ACHN (cell line): ENCODE measurements around the gene DOCK1.

Experiments
- DNase-seq: peaks from one replicate; pipeline ENCODE4 v3.0.0-alpha.2; 2015
- in situ Hi-C: cut with HindIII; loops from 2 replicates; pipeline ENCODE4 v1.10.0; 2017; ENCODE audit warnings: low sequenced_read_pairs, low pct_ligation_motif_present, low pct_unique_long_range_greater_than_20kb

DOCK1 gene

GRCh38 chr10:127016331-127016730 lies 111.1 kb downstream of the DOCK1 start:
- DNase-seq, result no peak

GRCh38 chr10:127017541-127018297 lies 112.5 kb downstream of the DOCK1 start:
- DNase-seq, result no peak
- in situ Hi-C loops, result no loop called here

More at GRCh38 chr10:127016331-127016730, 111.1 kb downstream of the DOCK1 start:
- in situ Hi-C loops, result no loop called here

DNA sequence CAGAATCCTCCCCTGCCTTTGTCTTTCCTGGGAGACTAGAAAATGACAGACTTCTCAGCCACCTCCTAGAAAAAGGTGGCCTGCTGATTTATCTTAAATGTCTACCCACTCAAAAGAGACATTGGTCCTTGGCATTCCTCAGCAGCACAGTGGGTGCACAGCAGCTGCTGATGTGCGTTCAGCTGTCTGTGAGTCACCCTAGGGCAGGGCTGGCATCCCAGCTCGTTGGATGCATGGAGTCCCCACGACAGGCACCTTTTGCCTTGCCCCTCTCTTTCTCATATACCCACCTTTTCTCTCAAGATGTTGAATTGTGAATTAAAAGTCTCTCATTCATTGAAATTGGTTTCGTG lies 113.0 kb downstream of the DOCK1 start:
- in situ Hi-C loops, result no loop called here
- no peak for DNase-seq

DNA sequence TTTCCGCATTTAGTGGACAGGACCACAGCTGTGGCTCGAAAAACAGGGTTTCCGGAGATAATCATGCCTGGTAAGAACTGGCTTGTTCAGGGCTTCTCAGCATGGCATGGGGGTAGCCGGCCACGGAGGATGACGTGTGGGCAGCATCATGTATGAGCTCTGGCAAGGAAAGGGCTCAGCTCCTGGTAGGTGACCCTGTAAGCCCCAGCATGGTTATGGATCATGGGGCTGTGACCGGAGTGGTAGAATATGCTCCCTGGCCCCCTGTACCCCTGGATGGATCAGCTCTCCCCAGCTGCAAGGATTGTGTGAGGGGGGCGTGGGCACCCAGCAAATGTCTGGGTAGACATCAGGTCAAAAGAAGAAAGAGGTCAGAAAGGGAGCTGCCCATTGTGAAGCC lies 113.5 kb downstream of the DOCK1 start:
- DNase-seq, result no peak

GRCh38 chr10:127020260-127020659 lies 115.0 kb downstream of the DOCK1 start:
- no peak for DNase-seq
- in situ Hi-C loops, result no loop called here

More for the DNA sequence above, 113.5 kb downstream of the DOCK1 start:
- in situ Hi-C loops, result no loop called here

DNA sequence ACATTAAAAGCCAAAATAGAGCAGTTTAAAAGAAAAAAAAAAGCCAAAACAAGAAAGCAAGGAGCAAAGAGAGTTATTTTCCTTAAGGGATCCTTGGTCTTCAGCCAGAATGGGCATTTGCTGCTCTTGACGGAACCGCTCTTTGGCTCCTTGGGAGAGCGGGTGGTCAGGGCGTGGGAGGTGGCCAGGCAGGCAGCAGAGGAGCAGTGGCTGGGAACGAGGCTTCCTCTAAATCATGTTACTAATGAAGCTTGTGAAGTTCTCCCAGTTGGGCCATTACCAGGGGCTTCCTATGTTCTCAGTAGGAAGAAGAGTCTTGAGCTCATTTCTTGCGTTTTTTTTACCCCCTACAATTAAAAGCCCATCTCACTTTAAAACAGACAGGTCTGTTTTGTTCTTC lies 116.6 kb downstream of the DOCK1 start:
- no peak for DNase-seq
- in situ Hi-C loops, result no loop called here

DNA sequence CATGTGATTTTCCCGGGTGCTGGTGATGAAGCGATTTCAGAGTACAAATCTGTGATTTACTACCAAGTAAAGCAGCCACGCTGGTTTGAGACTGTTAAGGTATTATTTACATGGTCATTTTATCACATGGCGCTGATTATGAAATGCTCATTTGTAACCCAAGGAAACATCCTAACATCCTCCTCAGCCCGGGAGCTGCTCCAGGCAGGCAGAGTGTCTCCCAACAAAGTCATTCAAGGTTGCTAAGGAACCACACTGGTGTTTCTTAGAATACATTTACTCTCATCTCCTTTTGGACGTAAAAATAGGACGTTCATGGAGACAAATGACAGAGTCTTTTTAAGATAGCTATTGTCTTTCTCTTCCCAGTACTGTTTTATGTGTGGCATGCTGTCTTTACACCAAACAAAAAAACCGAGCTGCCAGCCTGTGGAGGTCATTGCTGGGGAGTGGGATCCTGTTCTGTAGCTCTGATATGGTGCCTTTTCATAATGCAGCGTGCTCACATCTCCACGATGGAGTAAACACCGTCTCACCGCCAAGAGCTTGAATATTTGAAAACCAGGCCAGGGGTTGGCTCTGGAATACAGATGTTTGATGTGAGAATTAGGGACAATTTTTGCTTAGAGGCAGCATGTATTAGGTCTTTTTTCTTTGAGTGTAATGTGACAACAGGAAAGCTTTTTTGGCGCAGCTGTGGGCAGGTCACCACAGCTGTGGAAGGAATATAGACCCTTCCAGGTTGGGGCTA lies 119.6 kb downstream of the DOCK1 start:
- in situ Hi-C loops, result no loop called here
- DNase-seq, result no peak

DNA sequence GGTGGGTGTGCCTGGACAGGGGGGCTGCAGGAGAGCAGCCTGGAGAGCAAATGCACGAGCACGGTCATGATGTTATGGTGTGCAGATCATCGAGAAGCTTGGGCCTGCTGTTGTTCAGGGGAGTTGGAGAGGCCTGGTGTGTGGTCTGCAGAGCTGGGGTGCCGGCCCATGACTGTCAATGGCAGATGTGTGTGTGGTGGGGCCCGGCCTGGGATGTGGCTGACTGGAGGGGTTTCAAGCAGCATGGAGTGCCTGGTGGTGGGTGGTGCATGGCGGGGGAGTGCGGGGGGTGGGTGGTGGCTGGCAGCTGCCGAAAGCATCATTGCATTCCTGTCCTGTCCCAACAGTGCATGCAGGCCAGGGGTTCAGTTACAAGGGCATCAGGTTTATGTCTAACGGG lies 122.6 kb downstream of the DOCK1 start:
- in situ Hi-C loops, result no loop called here
- DNase-seq, result no peak

GRCh38 chr10:127028556-127028955 lies 123.3 kb downstream of the DOCK1 start:
- in situ Hi-C loops, result no loop called here

DNA sequence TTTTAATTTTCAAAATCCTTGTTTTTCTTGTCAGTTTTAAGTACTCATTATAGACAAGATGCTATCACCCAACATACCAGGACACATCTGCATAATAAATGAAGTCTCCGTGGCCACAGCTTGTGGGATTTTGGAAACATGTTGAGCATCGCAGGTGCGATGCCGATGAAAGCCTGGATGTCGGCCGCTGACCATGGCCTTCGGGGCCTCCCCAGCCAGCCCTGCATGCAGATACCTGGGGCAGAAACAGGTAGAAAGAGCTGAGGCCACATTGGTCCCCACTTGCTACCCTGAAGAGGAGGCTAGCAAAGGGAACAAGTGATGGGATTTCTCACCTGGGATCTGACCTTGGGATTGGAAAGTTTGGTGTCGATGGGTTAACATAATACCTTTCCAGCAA lies 123.8 kb downstream of the DOCK1 start:
- in situ Hi-C loops, result no loop called here

More at GRCh38 chr10:127028556-127028955, 123.3 kb downstream of the DOCK1 start:
- no peak for DNase-seq

GRCh38 chr10:127033216-127034033 lies 128.2 kb downstream of the DOCK1 start:
- DNase-seq, result no peak
- in situ Hi-C loops, result no loop called here

More for the DNA sequence above, 123.8 kb downstream of the DOCK1 start:
- DNase-seq, result no peak

GRCh38 chr10:127034034-127034633 lies 128.9 kb downstream of the DOCK1 start:
- no peak for DNase-seq
- in situ Hi-C loops, result no loop called here

GRCh38 chr10:127034790-127035189 lies 129.6 kb downstream of the DOCK1 start:
- no peak for DNase-seq
- in situ Hi-C loops, result no loop called here

GRCh38 chr10:127035827-127036226 lies 130.6 kb downstream of the DOCK1 start:
- DNase-seq, result no peak
- in situ Hi-C loops, result no loop called here

- in situ Hi-C loops, result no loop called here
- DNase-seq, result no peak
These were observed 131.8 kb downstream of the DOCK1 start for GRCh38 chr10:127036987-127037386.

DNA sequence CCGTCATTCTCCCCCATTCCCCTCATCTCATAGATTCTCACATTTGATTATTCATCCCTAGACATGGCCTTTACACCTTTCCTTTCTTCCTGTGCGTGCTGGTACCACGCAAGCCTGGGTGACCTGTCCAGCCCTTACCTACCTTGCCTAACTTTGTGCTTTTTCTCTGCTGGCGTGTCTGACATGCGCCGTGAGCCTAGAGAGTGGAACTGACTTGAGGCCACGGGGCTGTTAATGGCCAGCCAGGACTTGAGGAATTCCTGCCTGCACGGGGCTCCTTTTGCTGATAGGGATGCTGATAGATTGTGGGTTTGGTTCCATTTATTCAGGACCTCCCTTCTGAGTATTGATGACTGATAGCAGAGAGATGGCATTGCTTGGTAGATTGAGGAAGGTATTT lies 134.2 kb downstream of the DOCK1 start:
- in situ Hi-C loops, result no loop called here
- DNase-seq, result no peak

- in situ Hi-C loops, result no loop called here
- no peak for DNase-seq
These were observed 135.5 kb downstream of the DOCK1 start for GRCh38 chr10:127040756-127041155.

GRCh38 chr10:127041552-127041951 lies 136.3 kb downstream of the DOCK1 start:
- in situ Hi-C loops, result no loop called here
- DNase-seq, result no peak

GRCh38 chr10:127043301-127043700 lies 138.1 kb downstream of the DOCK1 start:
- no peak for DNase-seq
- in situ Hi-C loops, result no loop called here
